ENCODE measurements around the gene SPECC1. TPM values are rescaled to one million over a fixed set of nuclear protein-coding genes. Genes with fewer than 3 reads are reported as not detected.

The SPECC1 gene
- polyA plus RNA-seq, 1 experiment, result 13.0 TPM

- Histone ChIP-seq H3K4me3 (ENCODE audit: low read depth, low read length) (no peak overlapping the region), H3K27me3 (ENCODE audit: control insufficient read depth, insufficient read depth, low read length) (no peaks in the 10 kb centered on the region), H3K36me3 (ENCODE audit: control insufficient read depth, insufficient read depth, low read length) (peaks cover 2% of the 10 kb centered on the region; the same call in 1 of the 2 replicates)
- CTCF ChIA-PET, result no interaction called here
- TF ChIP-seq, protein P1, sequence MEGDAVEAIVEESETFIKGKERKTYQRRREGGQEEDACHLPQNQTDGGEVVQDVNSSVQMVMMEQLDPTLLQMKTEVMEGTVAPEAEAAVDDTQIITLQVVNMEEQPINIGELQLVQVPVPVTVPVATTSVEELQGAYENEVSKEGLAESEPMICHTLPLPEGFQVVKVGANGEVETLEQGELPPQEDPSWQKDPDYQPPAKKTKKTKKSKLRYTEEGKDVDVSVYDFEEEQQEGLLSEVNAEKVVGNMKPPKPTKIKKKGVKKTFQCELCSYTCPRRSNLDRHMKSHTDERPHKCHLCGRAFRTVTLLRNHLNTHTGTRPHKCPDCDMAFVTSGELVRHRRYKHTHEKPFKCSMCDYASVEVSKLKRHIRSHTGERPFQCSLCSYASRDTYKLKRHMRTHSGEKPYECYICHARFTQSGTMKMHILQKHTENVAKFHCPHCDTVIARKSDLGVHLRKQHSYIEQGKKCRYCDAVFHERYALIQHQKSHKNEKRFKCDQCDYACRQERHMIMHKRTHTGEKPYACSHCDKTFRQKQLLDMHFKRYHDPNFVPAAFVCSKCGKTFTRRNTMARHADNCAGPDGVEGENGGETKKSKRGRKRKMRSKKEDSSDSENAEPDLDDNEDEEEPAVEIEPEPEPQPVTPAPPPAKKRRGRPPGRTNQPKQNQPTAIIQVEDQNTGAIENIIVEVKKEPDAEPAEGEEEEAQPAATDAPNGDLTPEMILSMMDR (IDR thresholded peaks at IDR 0.05; ENCODE audit: insufficient read depth, low read depth, low read length), result no peak
- POLR2A ChIA-PET, result no interaction called here
- DNase-seq (ENCODE audit: low read depth), result no peak
Measured at GRCh38 chr17:20273741-20274500, 264.8 kb downstream of the SPECC1 start.

DNA sequence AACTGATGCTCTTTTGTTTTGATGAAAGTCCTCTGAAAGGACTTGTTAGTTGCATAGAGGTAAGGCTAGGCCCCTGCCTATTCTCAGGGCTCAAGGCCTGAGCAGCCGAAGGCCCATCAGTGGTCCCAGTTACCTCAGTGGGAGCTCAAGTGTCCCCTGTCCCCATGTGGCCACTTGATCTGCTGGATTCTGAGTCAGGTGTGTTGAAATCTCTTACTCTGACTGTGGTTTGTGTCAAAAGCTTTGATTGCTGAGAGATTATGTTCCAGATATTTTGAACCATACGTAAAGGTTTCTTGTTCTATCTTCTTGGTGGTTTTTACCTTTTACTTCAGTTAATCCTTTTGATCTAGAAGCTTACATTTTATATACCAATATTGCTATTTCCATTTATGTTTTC lies 266.5 kb downstream of the SPECC1 start:
- H3K36me3 ChIP-seq (ENCODE audit: control insufficient read depth, insufficient read depth, low read length), result peaks cover 2% of the 10 kb centered on the region; the same call in 1 of the 2 replicates
- ChIA-PET POLR2A (interaction anchor here (0.7 kb wide), 1 partner anchor 49 kb away, joined by 4 read pairs; no protein-coding TSS in a partner anchor), CTCF (no interaction called here)

GRCh38 chr17:20276421-20276820 lies 267.3 kb downstream of the SPECC1 start:
- CTCF ChIA-PET, result no interaction called here
- Histone ChIP-seq H3K27me3 (ENCODE audit: control insufficient read depth, insufficient read depth, low read length) (no peaks in the 10 kb centered on the region), H3K36me3 (ENCODE audit: control insufficient read depth, insufficient read depth, low read length) (peaks cover 2% of the 10 kb centered on the region; the same call in 1 of the 2 replicates), H3K4me3 (ENCODE audit: low read depth, low read length) (no peak overlapping the region)
- no peak for DNase-seq (ENCODE audit: low read depth)
- POLR2A ChIA-PET, result no interaction called here
- TF ChIP-seq, protein P1 (IDR thresholded peaks at IDR 0.05; ENCODE audit: insufficient read depth, low read depth, low read length), result no peak

More for the DNA sequence above, 266.5 kb downstream of the SPECC1 start:
- no peak for DNase-seq (ENCODE audit: low read depth)
- no peak overlapping the region for H3K4me3 ChIP-seq (ENCODE audit: low read depth, low read length)
- H3K27me3 ChIP-seq (ENCODE audit: control insufficient read depth, insufficient read depth, low read length), result no peaks in the 10 kb centered on the region
- TF ChIP-seq, protein P1 (IDR thresholded peaks at IDR 0.05; ENCODE audit: insufficient read depth, low read depth, low read length), result no peak

DNA sequence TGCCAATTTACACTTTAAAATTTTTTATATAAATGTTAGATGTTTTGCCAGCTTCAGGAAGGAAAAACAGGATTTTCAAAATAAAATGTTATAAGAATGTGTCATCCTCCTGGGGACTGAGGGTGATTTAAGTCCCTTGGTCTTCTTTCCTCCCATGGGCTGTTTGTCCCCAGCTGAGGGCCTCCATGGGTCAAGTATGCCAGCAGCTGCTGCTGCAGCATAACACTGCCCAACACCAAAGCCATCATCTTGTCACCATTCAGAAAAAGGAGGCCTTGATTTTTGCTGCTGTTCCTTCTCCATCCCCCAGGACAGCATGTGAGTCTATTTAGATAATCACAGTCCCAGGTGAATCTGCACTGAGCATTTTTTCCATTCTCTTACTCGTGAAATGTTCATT lies 269.6 kb downstream of the SPECC1 start:
- H3K27me3 ChIP-seq (ENCODE audit: control insufficient read depth, insufficient read depth, low read length), result no peaks in the 10 kb centered on the region
- TF ChIP-seq, protein P1 (IDR thresholded peaks at IDR 0.05; ENCODE audit: insufficient read depth, low read depth, low read length), result no peak
- no peaks in the 10 kb centered on the region for H3K36me3 ChIP-seq (ENCODE audit: control insufficient read depth, insufficient read depth, low read length)
- H3K4me3 ChIP-seq (ENCODE audit: low read depth, low read length), result no peak overlapping the region
- CTCF ChIA-PET, result no interaction called here
- POLR2A ChIA-PET, result no interaction called here
- DNase-seq (ENCODE audit: low read depth), result no peak

- Histone ChIP-seq H3K27me3 (ENCODE audit: control insufficient read depth, insufficient read depth, low read length) (no peaks in the 10 kb centered on the region), H3K36me3 (ENCODE audit: control insufficient read depth, insufficient read depth, low read length) (no peaks in the 10 kb centered on the region), H3K4me3 (ENCODE audit: low read depth, low read length) (no peak overlapping the region)
- TF ChIP-seq, protein P1 (IDR thresholded peaks at IDR 0.05; ENCODE audit: insufficient read depth, low read depth, low read length), result no peak
- no peak for DNase-seq (ENCODE audit: low read depth)
- CTCF ChIA-PET, result no interaction called here
- POLR2A ChIA-PET, result no interaction called here
Measured at GRCh38 chr17:20279631-20280030, 270.5 kb downstream of the SPECC1 start.
